HCT116 (cell line): ENCODE results near the gene ADGRG4.

Source experiments
- CEBPB ChIP-seq: IDR thresholded peaks from 2 replicates; pipeline ENCODE4 v1.6.1; 2012; ENCODE audit warnings: low read depth
- CTCF ChIP-seq, 3 experiments: fragments of 200-600 bp in 1 of 3; sonication (generic) in 1 of 3; IDR thresholded peaks in 2 of 3; conservative IDR thresholded peaks in 1 of 3; 2 replicates each; pipeline ENCODE4 v1.5.1; 2012 to 2017; ENCODE audit warnings: low read depth in 2 of 3, low read length in 2 of 3, antibody characterized with exemption in 1 of 3, borderline replicate concordance in 1 of 3, control low read depth in 1 of 3, mild to moderate bottlenecking in 1 of 3, mixed read lengths in 1 of 3, mixed run types in 1 of 3, moderate library complexity in 1 of 3; ENCODE audit not compliant: insufficient read depth in 1 of 3
- EGR1 ChIP-seq: IDR thresholded peaks from 2 replicates; pipeline ENCODE4 v1.6.1; 2012; ENCODE audit warnings: low read depth
- ELF1 ChIP-seq: IDR thresholded peaks from 2 replicates; pipeline ENCODE4 v1.6.1; 2012; ENCODE audit warnings: low read depth, borderline replicate concordance
- FOSL1 ChIP-seq: IDR thresholded peaks from 2 replicates; pipeline ENCODE4 v1.6.1; 2012; ENCODE audit warnings: low read depth
- JUND ChIP-seq: IDR thresholded peaks from 2 replicates; pipeline ENCODE4 v1.6.1; 2012
- POLR2AphosphoS5 ChIP-seq: IDR thresholded peaks from 2 replicates; pipeline ENCODE4 v1.6.1; 2011; ENCODE audit warnings: mild to moderate bottlenecking, low read depth, low read length, moderate library complexity
- RAD21 ChIP-seq: IDR thresholded peaks from 2 replicates; pipeline ENCODE4 v1.6.1; 2012; ENCODE audit warnings: low read depth, mild to moderate bottlenecking
- SIN3A ChIP-seq: IDR thresholded peaks from 2 replicates; pipeline ENCODE4 v1.6.1; 2012; ENCODE audit warnings: low read depth
- SP1 ChIP-seq: IDR thresholded peaks from 2 replicates; pipeline ENCODE4 v1.6.1; 2012; ENCODE audit warnings: low read depth
- TCF7L2 ChIP-seq: IDR thresholded peaks from 2 replicates; pipeline ENCODE4 v1.7.0; 2011; ENCODE audit warnings: borderline replicate concordance, inconsistent platforms; ENCODE audit not compliant: insufficient read depth, insufficient read length; ENCODE audit errors: extremely low read depth
- TF ChIP-seq, protein P1 (sequence below): IDR thresholded peaks from 2 replicates; pipeline ENCODE4 v1.6.1; 2012
- TF ChIP-seq, protein P2 (sequence below): IDR thresholded peaks from 2 replicates; pipeline ENCODE4 v1.6.1; 2012

DNA sequence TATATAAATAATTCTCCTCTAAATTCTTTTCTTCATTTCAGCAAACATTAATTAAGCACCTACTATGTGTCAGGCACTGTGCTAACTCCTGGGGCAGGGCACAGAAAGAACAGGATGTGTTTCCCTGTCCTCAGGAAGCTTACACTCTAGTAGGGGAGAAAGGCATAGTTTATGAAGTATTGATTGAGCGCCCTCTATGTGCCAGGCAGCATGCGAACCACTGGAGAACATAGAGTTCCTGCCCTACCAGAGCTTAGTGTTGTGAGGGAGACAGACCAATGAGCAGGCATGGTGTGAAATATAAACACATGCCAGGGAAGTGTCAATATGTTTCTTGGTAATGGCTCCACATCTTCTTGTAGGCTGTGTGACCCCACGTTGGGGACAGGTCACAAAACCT lies 3.7 kb downstream of the ADGRG4 start:
- TF ChIP-seq SIN3A (no peak), CTCF (IDR thresholded peaks at IDR 0.05 in 2 of 3, conservative IDR thresholded peaks at IDR 0.05 in 1 of 3; ENCODE audit: borderline replicate concordance in 1 of 3, insufficient read depth in 1 of 3, low read depth in 2 of 3, low read length in 2 of 3) (no peak), SP1 (no peak), JUND (no peak), EGR1 (no peak), CEBPB (no peak), FOSL1 (no peak), RAD21 (no peak), POLR2AphosphoS5 (no peak), TCF7L2 (no peak), ELF1 (no peak)
- TF ChIP-seq, protein P1, sequence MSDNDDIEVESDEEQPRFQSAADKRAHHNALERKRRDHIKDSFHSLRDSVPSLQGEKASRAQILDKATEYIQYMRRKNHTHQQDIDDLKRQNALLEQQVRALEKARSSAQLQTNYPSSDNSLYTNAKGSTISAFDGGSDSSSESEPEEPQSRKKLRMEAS, result no peak
- TF ChIP-seq, protein P2, sequence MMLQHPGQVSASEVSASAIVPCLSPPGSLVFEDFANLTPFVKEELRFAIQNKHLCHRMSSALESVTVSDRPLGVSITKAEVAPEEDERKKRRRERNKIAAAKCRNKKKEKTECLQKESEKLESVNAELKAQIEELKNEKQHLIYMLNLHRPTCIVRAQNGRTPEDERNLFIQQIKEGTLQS, result no peak
